ENCODE data around the gene FCRL5. TPM values are rescaled to one million over a fixed set of nuclear protein-coding genes. Genes with fewer than 3 reads are reported as not detected.
"Not testable (repeated sequence)": the region's sequence is repeated elsewhere in the genome, so short reads cannot be mapped to it uniquely, and the experiment has no call there.

The FCRL5 gene
- total RNA-seq, 1 experiment from 2014 or later: not detected

- TF ChIP-seq CTCF (IDR thresholded peaks at IDR 0.05; ENCODE audit: unreplicated experiment): no peak
- POLR2A ChIA-PET: no interaction called here
- H3K9me3 Mint-ChIP-seq (ENCODE audit: unreplicated experiment): no peaks in the 10 kb centered on the region
- intact Hi-C loops (cut with micrococcal nuclease): no loop called here
- no TSS peak for BruUV-seq (replicated peaks)
- H3K27me3 Mint-ChIP-seq (ENCODE audit: insufficient read depth, unreplicated experiment): peaks cover 59% of the 10 kb centered on the region
- H3K4me3 Mint-ChIP-seq (ENCODE audit: unreplicated experiment): no peak overlapping the region
- H3K36me3 Mint-ChIP-seq (ENCODE audit: insufficient read depth, unreplicated experiment): no peaks in the 10 kb centered on the region
- DNase-seq (ENCODE audit: unreplicated experiment): no peak
- H3K27ac Mint-ChIP-seq (ENCODE audit: low read depth, unreplicated experiment): no peak overlapping the region
- no peaks in the 10 kb centered on the region for H3K4me1 Mint-ChIP-seq (ENCODE audit: insufficient read depth, unreplicated experiment)
- CTCF ChIA-PET: interaction anchor here (0.6 kb wide), 1 partner anchor 22 kb away, joined by 3 read pairs; no protein-coding TSS in a partner anchor
Observed at GRCh38 chr1:157558119-157558518, 5.8 kb upstream of the FCRL5 start.

- H3K27me3 Mint-ChIP-seq (ENCODE audit: insufficient read depth, unreplicated experiment): peaks cover 55% of the 10 kb centered on the region
- H3K36me3 Mint-ChIP-seq (ENCODE audit: insufficient read depth, unreplicated experiment); H3K9me3 Mint-ChIP-seq (ENCODE audit: unreplicated experiment); H3K4me1 Mint-ChIP-seq (ENCODE audit: insufficient read depth, unreplicated experiment); POLR2A ChIA-PET; H3K27ac Mint-ChIP-seq (ENCODE audit: low read depth, unreplicated experiment); DNase-seq (ENCODE audit: unreplicated experiment); BruUV-seq (replicated peaks); intact Hi-C loops (cut with micrococcal nuclease); H3K4me3 Mint-ChIP-seq (ENCODE audit: unreplicated experiment): not testable (repeated sequence)
- CTCF ChIA-PET: interaction anchor here (1.0 kb wide), 1 partner anchor 30 kb away, joined by 3 read pairs; no protein-coding TSS in a partner anchor
Observed at GRCh38 chr1:157548081-157548480, 4.2 kb downstream of the FCRL5 start.

GRCh38 chr1:157542676-157543075 is 9.6 kb downstream of the FCRL5 start:
- H3K4me1 Mint-ChIP-seq (ENCODE audit: insufficient read depth, unreplicated experiment): no peaks in the 10 kb centered on the region
- no peak overlapping the region for H3K27ac Mint-ChIP-seq (ENCODE audit: low read depth, unreplicated experiment)
- H3K9me3 Mint-ChIP-seq (ENCODE audit: unreplicated experiment): no peaks in the 10 kb centered on the region
- H3K36me3 Mint-ChIP-seq (ENCODE audit: insufficient read depth, unreplicated experiment): no peaks in the 10 kb centered on the region
- intact Hi-C loops (cut with micrococcal nuclease): no loop called here
- no peak for TF ChIP-seq CTCF (IDR thresholded peaks at IDR 0.05; ENCODE audit: unreplicated experiment)
- DNase-seq (ENCODE audit: unreplicated experiment): peak; percentile 38
- H3K4me3 Mint-ChIP-seq (ENCODE audit: unreplicated experiment): no peak overlapping the region
- no TSS peak for BruUV-seq (replicated peaks)
- peaks cover 66% of the 10 kb centered on the region for H3K27me3 Mint-ChIP-seq (ENCODE audit: insufficient read depth, unreplicated experiment)
- ChIA-PET CTCF (interaction anchor here (0.6 to 1.1 kb wide), 2 partner anchors 37 to 306 kb away, joined by 3 to 9 read pairs; no protein-coding TSS in a partner anchor), POLR2A (no interaction called here)

GRCh38 chr1:157540852-157541251 is 11.5 kb downstream of the FCRL5 start:
- Mint-ChIP-seq H3K9me3 (ENCODE audit: unreplicated experiment) (no peaks in the 10 kb centered on the region), H3K27ac (ENCODE audit: low read depth, unreplicated experiment) (no peak overlapping the region), H3K36me3 (ENCODE audit: insufficient read depth, unreplicated experiment) (no peaks in the 10 kb centered on the region), H3K4me1 (ENCODE audit: insufficient read depth, unreplicated experiment) (no peaks in the 10 kb centered on the region), H3K4me3 (ENCODE audit: unreplicated experiment) (no peak overlapping the region), H3K27me3 (ENCODE audit: insufficient read depth, unreplicated experiment) (peaks cover 74% of the 10 kb centered on the region)
- ChIA-PET CTCF (interaction anchor here (1.0 kb wide), 1 partner anchor 11 kb away, joined by 3 read pairs; no protein-coding TSS in a partner anchor), POLR2A (interaction anchor here (0.6 kb wide), 1 partner anchor 60 kb away, joined by 3 read pairs; no protein-coding TSS in a partner anchor)
- intact Hi-C loops (cut with micrococcal nuclease): no loop called here
- DNase-seq (ENCODE audit: unreplicated experiment): peak; percentile 9
- BruUV-seq (replicated peaks): no TSS peak
- TF ChIP-seq CTCF (IDR thresholded peaks at IDR 0.05; ENCODE audit: unreplicated experiment): no peak

Data from MCF 10A (cell line).